C4-2B (cell line): ENCODE results near the gene TULP3.

Experiments used
- H3K27ac ChIP-seq: fragments of 450-650 bp; 2 replicates; pipeline ENCODE4 v1.5.1; 2017
- CTCF ChIP-seq: fragments of 450-650 bp; conservative IDR thresholded peaks from 2 replicates; pipeline ENCODE4 v1.5.1; 2017; ENCODE audit warnings: mild to moderate bottlenecking
- ZFX ChIP-seq: fragments of 450-650 bp; IDR thresholded peaks from 2 replicates; pipeline ENCODE4 v1.6.1; 2017

The TULP3 gene

GRCh38 chr12:2933586-2933985 lies 42.9 kb downstream of the TULP3 start:
- no peak overlapping the region for H3K27ac ChIP-seq
- TF ChIP-seq ZFX (no peak), CTCF (no peak)

- TF ChIP-seq ZFX (no peak), CTCF (no peak)
- H3K27ac ChIP-seq = no peak overlapping the region
These were observed 43.7 kb downstream of the TULP3 start for GRCh38 chr12:2934371-2934770.

- H3K27ac ChIP-seq = no peak overlapping the region
- TF ChIP-seq CTCF (no peak), ZFX (no peak)
These were observed 45.6 kb downstream of the TULP3 start for GRCh38 chr12:2936301-2936700.

- no peak for TF ChIP-seq CTCF
- no peak for TF ChIP-seq ZFX
These were observed 46.8 kb downstream of the TULP3 start for GRCh38 chr12:2937500-2937899.

GRCh38 chr12:2939191-2939590 lies 48.5 kb downstream of the TULP3 start:
- no peak for TF ChIP-seq CTCF
- no peak for TF ChIP-seq ZFX
- no peak overlapping the region for H3K27ac ChIP-seq

More at GRCh38 chr12:2937500-2937899, 46.8 kb downstream of the TULP3 start:
- no peak overlapping the region for H3K27ac ChIP-seq

GRCh38 chr12:2940564-2940963 lies 49.9 kb downstream of the TULP3 start:
- no peak overlapping the region for H3K27ac ChIP-seq
- no peak for TF ChIP-seq CTCF
- no peak for TF ChIP-seq ZFX

- no peak overlapping the region for H3K27ac ChIP-seq
- TF ChIP-seq CTCF (no peak), ZFX (no peak)
These were observed 50.8 kb downstream of the TULP3 start for GRCh38 chr12:2941524-2941923.
